H1 (cell line): ENCODE measurements around the gene KLHL3.

ENCODE experiments used
- CBX5 ChIP-seq: fragments of 300-800, 300-1000 bp; sonication (generic); IDR thresholded peaks from 2 replicates; pipeline ENCODE4 v1.7.1; 2016; ENCODE audit warnings: antibody characterized with exemption, low read length, low read depth
- EP300 ChIP-seq, 2 experiments: IDR thresholded peaks; 1 replicate in 1 of 2; 2 replicates in 1 of 2; pipeline ENCODE4 v1.6.1; 2011 to 2012; ENCODE audit warnings: low read depth in 2 of 2, low read length in 2 of 2, mild to moderate bottlenecking in 2 of 2, borderline replicate concordance in 1 of 2, inconsistent platforms in 1 of 2, moderate library complexity in 1 of 2
- EZH2 ChIP-seq: fragments of 200-600 bp; sonication (generic); IDR thresholded peaks from 2 replicates; pipeline ENCODE4 v1.7.1; 2012; ENCODE audit warnings: low read depth, mild to moderate bottlenecking, moderate library complexity, low read length, inconsistent platforms; ENCODE audit not compliant: severe bottlenecking
- HDAC6 ChIP-seq: IDR thresholded peaks from one replicate; pipeline ENCODE4 v1.7.1; 2012; ENCODE audit warnings: low read depth, mild to moderate bottlenecking, inconsistent platforms, low read length, moderate library complexity
- POLR2AphosphoS5 ChIP-seq: IDR thresholded peaks from 2 replicates; pipeline ENCODE4 v1.6.1; 2011; ENCODE audit warnings: low read depth, low read length
- YY1 ChIP-seq: IDR thresholded peaks from 2 replicates; pipeline ENCODE4 v1.6.1; 2011; ENCODE audit warnings: low read depth, mild to moderate bottlenecking, low read length
- TF ChIP-seq, protein P1 (sequence below), 3 experiments: IDR thresholded peaks; 1 replicate in 2 of 3; 2 replicates in 1 of 3; pipeline versions ENCODE4 v1.5.1 to v1.6.1; 2011; ENCODE audit warnings: low read length in 3 of 3, mild to moderate bottlenecking in 3 of 3, inconsistent platforms in 2 of 3, low read depth in 1 of 3, moderate library complexity in 1 of 3; ENCODE audit not compliant: insufficient read depth in 1 of 3; ENCODE audit errors: control extremely low read depth in 1 of 3

- TF ChIP-seq, protein P1, sequence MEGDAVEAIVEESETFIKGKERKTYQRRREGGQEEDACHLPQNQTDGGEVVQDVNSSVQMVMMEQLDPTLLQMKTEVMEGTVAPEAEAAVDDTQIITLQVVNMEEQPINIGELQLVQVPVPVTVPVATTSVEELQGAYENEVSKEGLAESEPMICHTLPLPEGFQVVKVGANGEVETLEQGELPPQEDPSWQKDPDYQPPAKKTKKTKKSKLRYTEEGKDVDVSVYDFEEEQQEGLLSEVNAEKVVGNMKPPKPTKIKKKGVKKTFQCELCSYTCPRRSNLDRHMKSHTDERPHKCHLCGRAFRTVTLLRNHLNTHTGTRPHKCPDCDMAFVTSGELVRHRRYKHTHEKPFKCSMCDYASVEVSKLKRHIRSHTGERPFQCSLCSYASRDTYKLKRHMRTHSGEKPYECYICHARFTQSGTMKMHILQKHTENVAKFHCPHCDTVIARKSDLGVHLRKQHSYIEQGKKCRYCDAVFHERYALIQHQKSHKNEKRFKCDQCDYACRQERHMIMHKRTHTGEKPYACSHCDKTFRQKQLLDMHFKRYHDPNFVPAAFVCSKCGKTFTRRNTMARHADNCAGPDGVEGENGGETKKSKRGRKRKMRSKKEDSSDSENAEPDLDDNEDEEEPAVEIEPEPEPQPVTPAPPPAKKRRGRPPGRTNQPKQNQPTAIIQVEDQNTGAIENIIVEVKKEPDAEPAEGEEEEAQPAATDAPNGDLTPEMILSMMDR (IDR thresholded peaks at IDR 0.05; ENCODE audit: control extremely low read depth in 1 of 3, insufficient read depth in 1 of 3, low read depth in 1 of 3, low read length in 3 of 3), result no peak
- TF ChIP-seq POLR2AphosphoS5 (no peak), EP300 (IDR thresholded peaks at IDR 0.05; ENCODE audit: borderline replicate concordance in 1 of 2, low read depth in 2 of 2, low read length in 2 of 2) (no peak), HDAC6 (no peak), EZH2 (no peak), CBX5 (no peak), YY1 (no peak)
Observed at GRCh38 chr5:137782055-137782454, 46.2 kb upstream of the KLHL3 start.
